Measurements from ENCODE around the gene DENND4B.

- TF ChIP-seq GATA3 (IDR thresholded peaks at IDR 0.05; ENCODE audit: low read depth, low read length), result no peak
- no peak for TF ChIP-seq GATA2 (IDR thresholded peaks at IDR 0.05; ENCODE audit: low read depth, low read length)
These were observed 31.0 kb upstream of the DENND4B start, which contains the start of gene JTB for GRCh38 chr1:153977250-153978240.
